NOMO-1 treated with DMSO at 0.1 percent for 48 hours (cell line): ENCODE measurements around the gene NOL4L.

Experiments
- DNase-seq: peaks from one replicate; lab custom pipeline; 2025; ENCODE audit not compliant: unreplicated experiment; lab: John Stamatoyannopoulos, UW

Gene NOL4L

DNA sequence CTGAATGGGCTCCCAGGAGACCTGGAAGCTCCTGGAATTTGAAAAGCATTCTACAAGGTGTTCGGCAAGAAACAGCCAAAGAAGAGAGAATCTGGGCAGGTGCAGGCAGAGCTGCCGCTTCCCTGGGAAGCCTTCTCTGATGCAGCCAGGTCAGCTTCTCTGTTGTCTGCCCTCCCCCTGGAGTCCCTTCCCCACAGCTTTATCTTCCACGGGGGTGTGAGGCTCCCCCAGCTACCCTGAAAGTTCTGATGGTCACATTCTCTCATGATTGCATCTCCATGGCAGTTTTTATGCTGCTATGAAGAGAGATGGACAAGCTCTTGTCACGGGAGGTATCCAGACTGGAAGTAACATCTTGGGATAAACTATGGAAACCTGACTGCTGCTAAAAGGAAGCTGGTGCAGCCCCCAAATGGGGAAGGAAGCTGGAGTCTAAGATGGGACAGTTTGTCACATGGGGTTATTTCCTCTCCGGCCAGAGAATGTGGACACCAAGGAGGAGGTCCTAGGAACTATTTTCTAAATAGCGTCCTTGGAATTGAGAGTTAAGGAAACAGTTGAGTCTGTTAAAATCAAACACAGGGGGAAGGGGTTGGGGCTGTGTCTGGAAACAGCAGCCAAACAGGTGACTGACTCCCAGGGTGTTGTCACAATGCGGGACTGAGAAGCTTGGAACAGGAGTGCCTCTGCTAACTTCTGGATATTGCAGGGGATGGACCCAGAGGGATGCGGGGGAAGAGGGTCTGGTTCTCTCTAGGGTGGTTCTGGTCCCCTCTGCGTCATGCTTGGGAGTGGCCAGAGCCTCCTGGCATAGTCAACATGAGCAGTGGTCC, 135.9 kb downstream of the NOL4L start:
- DNase-seq, result no peak

- DNase-seq, result no peak
Observed at GRCh38 chr20:32448306-32449056, 136.7 kb downstream of the NOL4L start.

DNA sequence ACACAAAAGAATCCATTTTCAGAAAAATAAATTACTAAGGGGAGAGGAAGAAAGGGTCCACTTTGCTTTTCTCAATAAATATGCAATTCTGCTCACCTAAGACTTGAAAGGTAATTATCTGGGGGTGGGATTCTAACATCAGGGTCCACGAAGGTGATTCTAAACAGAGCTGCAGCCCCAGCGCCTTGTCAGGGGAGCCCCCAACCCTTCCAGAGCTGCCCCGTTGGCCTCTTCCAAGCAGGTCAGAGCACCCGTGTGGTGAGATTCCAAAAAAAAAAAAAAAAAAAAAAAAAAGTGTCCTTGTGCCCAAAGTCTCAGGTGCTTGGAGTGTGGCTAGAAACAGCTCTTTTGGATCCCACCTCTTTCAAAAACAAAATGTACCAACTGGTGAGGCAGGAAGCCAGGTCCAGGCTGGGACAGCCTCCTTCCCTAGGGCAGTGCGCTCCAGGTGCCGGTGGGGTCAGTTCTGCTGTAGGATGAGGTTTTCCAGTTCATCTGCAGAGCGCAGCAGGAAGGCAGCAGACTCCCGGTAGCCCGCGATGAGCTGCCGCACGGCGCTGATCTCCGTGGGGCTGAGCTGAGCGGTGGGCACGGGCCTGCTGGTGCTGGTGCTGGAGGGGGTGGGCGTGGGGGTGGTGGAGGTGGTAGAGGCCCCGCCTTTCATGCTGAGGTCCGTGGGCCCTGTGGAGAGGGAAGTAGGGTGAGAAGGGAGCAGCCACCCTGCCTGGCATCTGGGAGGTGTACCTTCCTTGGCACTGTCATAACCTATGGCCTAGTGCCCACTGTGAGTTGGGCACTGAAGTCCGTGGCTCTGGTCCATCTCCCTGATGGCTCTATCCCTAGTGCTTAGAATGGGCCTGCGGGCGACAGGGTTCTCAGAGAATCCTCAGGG, 137.8 kb downstream of the NOL4L start:
- DNase-seq, result no peak

DNA sequence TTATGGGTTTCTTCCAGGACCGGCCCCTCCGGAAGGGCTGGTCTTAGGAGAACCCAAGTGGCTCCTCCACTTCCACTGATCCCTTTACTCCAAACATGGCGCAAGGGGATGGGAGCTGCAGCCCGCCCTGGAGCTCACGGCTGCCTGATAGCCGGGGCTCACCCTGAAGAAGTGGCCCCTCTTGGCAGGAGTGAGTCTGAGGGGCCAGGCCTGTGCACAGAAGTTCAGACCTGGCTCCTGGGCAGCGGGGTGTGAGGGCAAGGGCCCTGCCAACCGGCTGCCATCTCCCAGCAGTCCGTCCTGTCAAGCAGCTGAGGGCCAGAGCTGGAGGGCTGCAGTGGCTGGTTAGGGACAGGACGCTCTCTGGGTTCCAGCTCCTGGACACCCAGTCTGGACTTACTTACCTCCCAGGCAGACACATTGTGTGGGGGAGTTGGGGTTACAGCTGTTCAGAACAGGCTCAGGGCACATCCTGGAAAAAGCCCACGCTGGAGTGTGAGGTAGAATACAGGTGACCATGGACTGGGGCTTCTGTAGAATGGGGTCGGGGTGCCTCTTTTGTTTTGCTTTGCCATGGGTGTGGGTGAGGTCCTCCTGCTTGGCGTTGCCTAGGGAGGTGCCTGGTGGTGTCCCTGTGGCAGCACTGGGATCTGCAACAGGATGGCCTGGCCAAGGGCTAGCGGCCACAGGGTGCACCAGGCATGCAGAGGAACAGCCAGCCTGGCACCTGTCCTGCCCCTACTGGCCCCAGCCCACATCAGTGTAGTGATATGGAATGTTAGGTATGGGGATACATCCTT, 138.6 kb downstream of the NOL4L start:
- no peak for DNase-seq

GRCh38 chr20:32445539-32446273, 139.4 kb downstream of the NOL4L start:
- peak; percentile 46 for DNase-seq

- no peak for DNase-seq
Observed at GRCh38 chr20:32444474-32445220, 140.5 kb downstream of the NOL4L start.

DNA sequence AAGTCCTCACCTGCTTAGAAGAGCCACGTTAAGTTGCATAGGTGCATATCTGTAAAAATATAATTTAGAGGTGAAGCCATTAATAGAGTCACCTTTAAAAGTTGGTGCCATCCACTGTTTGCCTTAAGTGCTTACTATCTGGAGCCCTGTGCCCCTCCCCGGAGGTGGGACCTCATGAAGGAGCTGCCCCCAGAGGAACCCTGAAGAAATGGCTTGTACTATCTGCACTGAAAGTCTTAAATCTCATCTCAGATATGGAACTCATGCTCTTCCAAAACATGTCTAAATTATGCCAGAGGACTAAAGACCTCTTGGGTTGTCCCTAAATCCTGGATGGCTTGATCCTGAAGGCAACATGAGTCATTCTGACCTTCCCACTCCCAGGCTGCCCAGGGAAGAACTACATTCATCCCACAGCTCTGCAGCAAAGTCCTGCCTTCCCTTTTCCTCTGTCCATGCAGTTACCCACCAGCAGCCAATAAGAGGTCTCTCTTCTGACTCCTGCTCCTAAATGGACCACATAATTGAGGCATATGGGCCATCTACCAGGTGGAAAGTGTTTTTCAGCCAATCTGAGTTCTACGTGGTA, 141.7 kb downstream of the NOL4L start:
- DNase-seq, result no peak

GRCh38 chr20:32442630-32443373, 142.3 kb downstream of the NOL4L start:
- DNase-seq, result no peak

GRCh38 chr20:32441638-32442037, 143.5 kb downstream of the NOL4L start:
- DNase-seq, result no peak

DNA sequence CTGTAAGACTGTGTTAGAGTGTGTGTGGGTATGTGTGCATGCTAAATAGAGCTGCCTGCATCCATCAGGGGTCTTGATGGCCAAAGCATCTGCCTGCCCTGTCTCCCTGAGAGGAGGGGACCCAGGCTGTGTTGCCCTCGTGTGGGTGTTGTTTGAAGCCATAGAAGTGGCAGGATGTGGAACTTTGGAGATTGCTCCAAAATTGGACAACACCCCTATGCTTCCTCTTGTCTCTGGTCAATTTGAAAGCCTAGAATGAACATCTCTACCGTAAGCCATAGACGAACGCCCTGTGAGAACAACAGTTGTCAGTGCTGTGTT, 144.4 kb downstream of the NOL4L start:
- no peak for DNase-seq

DNA sequence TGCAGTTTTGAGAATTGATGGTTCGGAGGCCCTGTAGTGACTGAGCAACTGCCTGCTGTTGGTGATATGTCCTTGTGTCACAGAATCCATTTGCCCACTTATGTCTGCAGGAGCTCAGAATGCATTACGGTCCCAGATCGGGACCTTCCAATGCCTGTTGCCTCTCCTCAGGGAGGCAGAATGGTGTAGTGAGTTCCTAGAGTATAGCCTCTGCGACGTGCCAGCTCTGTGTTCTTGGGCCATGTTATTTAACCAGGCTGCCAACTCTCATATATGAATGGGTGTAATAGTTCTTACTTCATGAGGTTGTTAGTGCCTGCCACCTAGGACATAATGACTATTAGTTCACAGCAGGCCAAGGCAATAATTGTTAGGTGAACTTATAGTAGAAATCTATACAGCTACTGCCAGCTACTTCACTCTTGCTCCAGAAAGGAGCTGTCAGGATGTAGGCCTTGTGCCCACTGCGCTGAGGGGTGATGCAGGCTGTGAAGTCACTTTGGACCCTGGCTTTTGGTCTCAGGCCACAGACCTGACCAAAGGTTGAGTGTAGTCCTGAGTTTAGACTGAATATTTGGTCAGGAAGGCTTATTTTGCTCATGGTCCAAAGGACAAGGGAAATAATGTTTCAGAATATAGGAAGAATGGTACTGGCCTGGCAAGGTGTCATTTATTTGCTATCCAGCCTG, 144.9 kb downstream of the NOL4L start:
- no peak for DNase-seq

DNA sequence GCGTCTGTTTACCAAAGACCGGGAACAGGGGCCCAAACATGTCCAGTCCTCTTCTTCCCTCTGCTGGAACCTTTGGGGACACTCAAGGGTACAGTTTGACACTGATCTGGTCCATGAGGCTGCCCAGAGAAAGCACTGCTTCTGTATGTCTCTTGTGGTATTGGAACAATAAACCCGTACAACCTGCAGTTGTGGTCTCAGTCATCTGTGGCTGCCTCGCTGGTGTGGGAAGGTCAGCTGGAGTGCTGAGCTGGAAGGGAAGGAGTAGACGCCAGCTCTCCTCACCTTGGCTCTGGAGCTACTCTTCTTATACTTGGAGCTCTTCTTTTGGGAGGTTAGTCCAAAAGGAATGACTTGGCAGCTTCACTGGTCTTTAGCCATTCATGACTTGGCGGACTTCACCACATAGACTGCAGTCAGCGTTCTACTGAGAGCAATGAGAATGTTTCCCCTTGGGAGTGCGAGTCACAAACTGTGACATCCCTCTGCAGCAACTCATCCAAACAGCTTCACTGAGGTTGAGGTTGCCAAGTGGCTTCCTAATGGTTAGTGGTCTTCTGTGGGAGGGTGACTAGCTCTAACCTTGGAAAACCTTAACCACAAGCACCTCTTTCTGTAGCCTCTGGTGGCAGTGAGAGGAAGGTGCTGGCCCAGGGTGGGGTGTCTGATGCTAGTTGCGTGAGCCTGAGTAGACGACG, 145.9 kb downstream of the NOL4L start:
- no peak for DNase-seq

DNA sequence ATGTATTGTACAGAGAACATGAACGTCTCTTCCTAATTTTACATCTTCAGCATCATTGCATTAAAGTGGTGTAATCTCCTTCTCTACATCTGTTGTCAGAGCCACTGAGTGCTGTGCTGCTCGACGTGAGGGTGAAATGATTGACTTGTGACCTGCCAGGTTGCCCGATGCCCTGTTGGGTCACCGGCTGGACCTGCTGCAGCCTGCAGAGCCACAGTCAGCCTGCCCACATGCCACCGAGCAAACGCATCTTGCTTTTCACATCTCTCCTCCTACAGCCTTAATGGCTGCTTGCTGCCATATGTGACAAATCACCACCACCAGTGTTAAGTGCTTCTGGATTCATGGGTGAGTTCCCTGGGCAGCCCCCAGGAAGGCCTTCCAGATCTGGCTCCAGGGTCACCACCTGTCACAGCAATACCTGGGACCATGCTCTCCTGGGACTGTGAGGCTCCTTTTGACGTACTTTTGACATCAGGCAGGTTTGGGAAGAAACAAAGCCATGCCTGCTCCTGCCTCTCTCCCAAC, 146.7 kb downstream of the NOL4L start:
- no peak for DNase-seq

DNA sequence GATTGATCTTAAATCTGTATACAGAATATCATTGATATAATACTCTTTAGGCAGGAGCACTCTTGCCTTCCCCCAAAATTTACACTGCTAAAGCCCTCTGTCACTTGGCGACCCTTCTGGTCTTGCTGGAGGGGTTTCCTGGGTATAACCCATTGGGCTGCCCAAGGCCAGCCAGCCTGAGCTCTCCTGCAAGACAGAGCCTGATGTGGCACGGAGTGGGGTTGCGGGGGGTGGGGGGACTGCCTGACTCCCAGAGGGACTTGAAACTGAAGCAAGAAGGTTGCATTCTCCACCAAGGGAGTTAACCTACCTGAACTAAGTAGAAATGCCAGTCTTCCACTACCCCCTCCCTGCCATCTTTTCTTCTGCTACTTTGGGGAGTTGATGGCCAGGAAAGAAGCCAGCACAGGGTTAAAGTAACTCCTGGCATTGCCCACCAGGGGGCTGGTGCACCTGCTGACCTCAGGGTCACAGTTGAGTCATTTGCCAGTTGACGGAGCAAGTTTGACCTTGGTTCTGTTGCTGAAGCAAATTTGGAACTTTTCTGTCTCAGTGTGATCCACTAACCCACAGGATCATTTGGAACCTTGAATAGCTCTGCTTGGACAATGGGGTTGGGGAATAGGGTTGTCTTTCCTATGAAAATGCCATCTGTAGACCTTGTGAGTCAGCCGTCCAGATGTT, 147.6 kb downstream of the NOL4L start:
- DNase-seq, result no peak

DNA sequence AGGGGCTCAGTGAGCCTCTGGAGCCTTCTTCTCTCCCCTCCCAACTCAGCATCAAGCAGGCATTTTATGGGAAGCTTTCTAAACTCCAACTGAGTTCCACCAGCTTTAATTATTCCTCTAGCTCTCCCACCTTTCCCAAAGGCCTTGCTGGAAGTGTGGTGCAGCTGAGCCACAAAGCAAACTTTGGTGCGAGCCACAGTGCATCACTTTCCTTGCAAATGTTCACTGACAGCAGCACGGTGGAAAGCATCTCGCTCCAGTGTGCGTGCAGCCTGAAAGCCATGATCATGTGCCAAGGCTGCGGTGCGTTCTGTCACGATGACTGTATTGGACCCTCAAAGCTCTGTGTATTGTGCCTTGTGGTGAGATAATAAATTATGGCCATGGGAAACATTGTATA, 148.2 kb downstream of the NOL4L start:
- DNase-seq, result no peak

GRCh38 chr20:32436142-32436861, 148.8 kb downstream of the NOL4L start:
- DNase-seq, result no peak
